ENCODE measurements around the gene IGFBP2.

DNA sequence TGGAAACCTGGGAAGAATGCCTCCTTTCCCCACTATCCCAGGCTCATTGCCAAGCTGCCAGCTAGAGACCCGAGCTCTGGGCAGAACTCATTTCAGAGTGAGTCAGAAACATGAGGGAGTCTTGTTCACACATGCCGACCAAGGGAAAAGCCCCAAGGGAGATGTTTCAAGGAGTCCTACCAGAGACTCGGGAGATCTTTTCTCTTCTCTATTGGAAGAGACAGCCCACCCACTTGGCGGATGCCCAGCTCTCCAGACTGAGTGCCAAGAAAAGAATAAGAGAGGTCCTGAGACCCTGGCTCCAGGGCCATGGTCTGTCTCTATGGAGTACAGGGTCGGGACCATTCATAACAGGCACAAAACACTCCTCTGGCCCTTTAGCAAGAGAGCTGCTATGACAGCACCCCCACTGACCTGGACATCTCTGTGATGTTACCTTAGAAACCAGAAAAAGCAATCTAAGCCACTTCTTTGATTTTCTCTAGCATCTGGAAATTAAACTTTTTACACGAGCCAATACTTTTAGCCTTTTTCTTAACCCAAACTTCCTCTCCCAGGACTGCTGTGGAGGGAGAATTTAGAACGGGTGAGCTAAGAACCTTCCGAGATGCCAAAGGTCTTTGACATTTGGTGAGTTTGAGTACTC lies 80.6 kb downstream of the IGFBP2 start:
- TF ChIP-seq, protein P1, sequence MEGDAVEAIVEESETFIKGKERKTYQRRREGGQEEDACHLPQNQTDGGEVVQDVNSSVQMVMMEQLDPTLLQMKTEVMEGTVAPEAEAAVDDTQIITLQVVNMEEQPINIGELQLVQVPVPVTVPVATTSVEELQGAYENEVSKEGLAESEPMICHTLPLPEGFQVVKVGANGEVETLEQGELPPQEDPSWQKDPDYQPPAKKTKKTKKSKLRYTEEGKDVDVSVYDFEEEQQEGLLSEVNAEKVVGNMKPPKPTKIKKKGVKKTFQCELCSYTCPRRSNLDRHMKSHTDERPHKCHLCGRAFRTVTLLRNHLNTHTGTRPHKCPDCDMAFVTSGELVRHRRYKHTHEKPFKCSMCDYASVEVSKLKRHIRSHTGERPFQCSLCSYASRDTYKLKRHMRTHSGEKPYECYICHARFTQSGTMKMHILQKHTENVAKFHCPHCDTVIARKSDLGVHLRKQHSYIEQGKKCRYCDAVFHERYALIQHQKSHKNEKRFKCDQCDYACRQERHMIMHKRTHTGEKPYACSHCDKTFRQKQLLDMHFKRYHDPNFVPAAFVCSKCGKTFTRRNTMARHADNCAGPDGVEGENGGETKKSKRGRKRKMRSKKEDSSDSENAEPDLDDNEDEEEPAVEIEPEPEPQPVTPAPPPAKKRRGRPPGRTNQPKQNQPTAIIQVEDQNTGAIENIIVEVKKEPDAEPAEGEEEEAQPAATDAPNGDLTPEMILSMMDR (optimal IDR thresholded peaks at IDR 0.05 in 1 of 3, IDR thresholded peaks at IDR 0.05 in 1 of 3, conservative IDR thresholded peaks at IDR 0.05 in 1 of 3; ENCODE audit: extremely low read depth in 1 of 3, insufficient read depth in 2 of 3, low read length in 3 of 3): no peak
- TF ChIP-seq EZH2 (IDR thresholded peaks at IDR 0.05; ENCODE audit: low read length): no peak

Data from keratinocyte (primary cell).